NCI-H524 (cell line): ENCODE data around the gene STXBP5L.
"Not testable (repeated sequence)": the region's sequence is repeated elsewhere in the genome, so short reads cannot be mapped to it uniquely, and the experiment has no call there.

Experiments used
- DNase-seq, 2 experiments: peaks; one replicate each; lab custom pipeline; 2025; lab: John Stamatoyannopoulos, UW

STXBP5L gene

GRCh38 chr3:121430664-121431215 is 522.7 kb downstream of the STXBP5L start:
- DNase-seq = no peak

- peak in 1 of 2 experiments; percentile 22 for DNase-seq
Measured at GRCh38 chr3:121431726-121432517, 523.9 kb downstream of the STXBP5L start.

GRCh38 chr3:121436074-121436473 is 528.1 kb downstream of the STXBP5L start:
- DNase-seq = no peak

- no peak for DNase-seq
Measured at GRCh38 chr3:121436641-121437040, 528.6 kb downstream of the STXBP5L start.

- DNase-seq = no peak
Measured at GRCh38 chr3:121443456-121443855, 535.5 kb downstream of the STXBP5L start.

GRCh38 chr3:121451752-121452151 is 543.7 kb downstream of the STXBP5L start:
- DNase-seq = not testable (repeated sequence)

GRCh38 chr3:121462565-121462964 is 554.6 kb downstream of the STXBP5L start:
- no peak for DNase-seq

- no peak for DNase-seq
Measured at GRCh38 chr3:121463745-121464144, 555.7 kb downstream of the STXBP5L start.

GRCh38 chr3:121467085-121467484 is 559.1 kb downstream of the STXBP5L start:
- no peak for DNase-seq

- DNase-seq = no peak
Measured at GRCh38 chr3:121473001-121473400, 565.0 kb downstream of the STXBP5L start.
